Right renal cortex interstitium (tissue), 3 donors: ENCODE results near the gene KIN. TPM values are rescaled to one million over a fixed set of nuclear protein-coding genes. Genes with fewer than 3 reads are reported as not detected.

Experiments
- polyA plus RNA-seq, 3 donors: library from polyadenylated mRNA; unstranded; fragments of 120-200 nt; gene quantifications; one replicate each; pipeline ENCODE4 v1.2.1, GENCODE V29; 2013; ENCODE audit not compliant: insufficient read length in 3 of 3

The KIN gene
- polyA plus RNA-seq, 3 donors: 23.5 to 25.0 (median 23.6) TPM

Other genes starting within 250 kb of the KIN start
- 10 to 100 TPM; 21.9 to 25.9 (median 24.2) TPM for gene ITIH5, start 121.0 kb downstream of the KIN start, polyA plus RNA-seq
- under 1 TPM; 0.19 to 0.61 (median 0.42) TPM for gene ITIH2, start 84.7 kb downstream of the KIN start, polyA plus RNA-seq
- 100 to 1,000 TPM; 426 to 453 (median 442) TPM for gene ATP5F1C, start 184 bp upstream of the KIN start, polyA plus RNA-seq
- gene TAF3, start 30.5 kb upstream of the KIN start, polyA plus RNA-seq: 10 to 100 TPM; 11.4 to 12.0 (median 11.5) TPM